HepG2 (cell line): ENCODE data around the gene TPST2. TPM values are rescaled to one million over a fixed set of nuclear protein-coding genes. Genes with fewer than 3 reads are reported as not detected.

Experiments
- ATAC-seq: fragments of 200-7000 bp; cut with Tn5 transposase; 3 replicates; pipeline ENCODE4 v1.9.1; 2020; ENCODE audit warnings: mild to moderate bottlenecking, moderate library complexity
- BruUV-seq: library from RNA; stranded (reverse); fragments of 400-500 nt; replicated peaks from 2 replicates; lab custom pipeline; 2021; lab: Mats Ljungman, UMichigan
- CTCF ChIA-PET: fragments of 300-600 bp; formaldehyde crosslinking; extraction: SDS; loops from one replicate; lab custom pipeline; 2021; ENCODE audit warnings: low total read pairs, inconsistent platforms, low intra/inter-chr PET ratio; lab: Yijun Ruan, JAX
- POLR2A ChIA-PET: fragments of 350-600 bp; sonication (Branson Sonifier 250); formaldehyde crosslinking; loops from one replicate; lab custom pipeline; 2020; ENCODE audit warnings: antibody characterized with exemption, inconsistent platforms; lab: Yijun Ruan, JAX
- DNase-seq: peaks from one replicate; pipeline ENCODE4 v3.0.0-alpha.2; 2015; ENCODE audit warnings: low spot score
- FAIRE-seq: peaks from 3 replicates; lab custom pipeline; 2011; peaks lifted over from hg19 to GRCh38; lab: Jason Lieb, UNC
- H2AFZ ChIP-seq: one replicate; pipeline ENCODE4 v1.6.1; 2011; ENCODE audit warnings: low read length, inconsistent platforms
- H3K27ac ChIP-seq: fragments of 300-600 bp; 3 replicates; pipeline ENCODE4 v1.8.0; 2011; ENCODE audit warnings: mixed run types, mild to moderate bottlenecking, mixed read lengths, low read length, inconsistent platforms; ENCODE audit not compliant: insufficient read depth; ENCODE audit errors: extremely low read length
- H3K27me3 ChIP-seq, 2 experiments: fragments of 200-600 bp in 1 of 2; 2 replicates in 1 of 2; 3 replicates in 1 of 2; pipeline versions ENCODE4 v1.6.0 to v1.8.0; 2011; ENCODE audit warnings: low read length in 2 of 2, mild to moderate bottlenecking in 2 of 2, moderate library complexity in 2 of 2, inconsistent platforms in 1 of 2; ENCODE audit not compliant: insufficient read depth in 2 of 2, control insufficient read depth in 1 of 2
- H3K36me3 ChIP-seq, 2 experiments: fragments of 200-600 bp in 1 of 2; replicated peaks in 1 of 2; 2 replicates in 1 of 2; 3 replicates in 1 of 2; pipeline versions ENCODE4 v1.5.1 to v1.8.0; 2011; ENCODE audit warnings: low read length in 2 of 2, inconsistent platforms in 1 of 2; ENCODE audit not compliant: insufficient read depth in 2 of 2, control insufficient read depth in 1 of 2
- H3K4me1 ChIP-seq: 2 replicates; pipeline ENCODE4 v1.5.1; 2012; ENCODE audit warnings: low read length, inconsistent platforms; ENCODE audit not compliant: insufficient read depth
- H3K4me2 ChIP-seq: 2 replicates; pipeline ENCODE4 v1.6.0; 2011; ENCODE audit warnings: low read depth, low read length, inconsistent platforms
- H3K4me3 ChIP-seq, 3 experiments: fragments of 200-600 bp in 1 of 3; sonication (generic), shearing (Covaris generic) in 1 of 3; replicated peaks in 1 of 3; 2 replicates each; pipeline ENCODE4 v1.5.1; 2011 to 2016; ENCODE audit warnings: low read length in 3 of 3, inconsistent platforms in 2 of 3, low read depth in 2 of 3, mild to moderate bottlenecking in 2 of 3, control low read depth in 1 of 3, mixed read lengths in 1 of 3; ENCODE audit not compliant: insufficient read depth in 1 of 3
- H3K79me2 ChIP-seq: one replicate; pipeline ENCODE4 v1.6.1; 2011; ENCODE audit warnings: low read length, inconsistent platforms; ENCODE audit not compliant: insufficient read depth
- H3K9ac ChIP-seq: 2 replicates; pipeline ENCODE4 v1.6.0; 2011; ENCODE audit warnings: mild to moderate bottlenecking, low read depth, low read length, inconsistent platforms; ENCODE audit not compliant: insufficient read depth
- H3K9me3 ChIP-seq: 2 replicates; pipeline ENCODE4 v1.5.1; 2012; ENCODE audit warnings: mild to moderate bottlenecking, low read length
- H4K20me1 ChIP-seq: 2 replicates; pipeline ENCODE4 v1.6.0; 2011; ENCODE audit warnings: inconsistent platforms, mild to moderate bottlenecking, low read length, moderate library complexity; ENCODE audit not compliant: insufficient read depth
- CBX1 ChIP-seq: IDR thresholded peaks from one replicate; pipeline ENCODE4 v1.6.1; 2016; ENCODE audit warnings: antibody characterized with exemption, low read depth
- CEBPB ChIP-seq: IDR thresholded peaks from 2 replicates; pipeline ENCODE4 v1.6.1; 2011; ENCODE audit warnings: low read depth, low read length, improper control_type of control experiment, borderline replicate concordance
- DDIT3 ChIP-seq: sonication (generic); formaldehyde crosslinking; IDR thresholded peaks from 2 replicates; pipeline ENCODE4 v1.4.0; 2020; ENCODE audit warnings: mild to moderate bottlenecking, missing genetic modification reagents
- DPF2 ChIP-seq: sonication (generic); formaldehyde crosslinking; IDR thresholded peaks from 2 replicates; pipeline ENCODE4 v1.4.0; 2020; ENCODE audit warnings: mild to moderate bottlenecking, low read depth, missing genetic modification reagents, borderline replicate concordance
- HES4 ChIP-seq: sonication (generic); formaldehyde crosslinking; IDR thresholded peaks from 2 replicates; pipeline ENCODE4 v1.9.0; 2021; ENCODE audit warnings: mild to moderate bottlenecking, missing genetic modification reagents, borderline replicate concordance
- PITX1 ChIP-seq: sonication (generic); formaldehyde crosslinking; IDR thresholded peaks from 2 replicates; pipeline ENCODE4 v1.5.1; 2020; ENCODE audit warnings: mild to moderate bottlenecking, missing genetic modification reagents
- SMYD3 ChIP-seq: sonication (generic); formaldehyde crosslinking; IDR thresholded peaks from 2 replicates; pipeline ENCODE4 v1.8.1; 2023; ENCODE audit warnings: mild to moderate bottlenecking, missing genetic modification reagents
- SRSF1 ChIP-seq: fragments of 200-400 bp; formaldehyde crosslinking; optimal IDR thresholded peaks from 2 replicates; pipeline ENCODE3; 2017; ENCODE audit warnings: mild to moderate bottlenecking, low read depth, low read length, moderate library complexity
- WIZ ChIP-seq: sonication (generic); formaldehyde crosslinking; IDR thresholded peaks from 2 replicates; pipeline ENCODE4 v1.5.1; 2020; ENCODE audit warnings: mild to moderate bottlenecking, missing genetic modification reagents
- YY1 ChIP-seq: IDR thresholded peaks from 2 replicates; pipeline ENCODE4 v1.6.1; 2011; ENCODE audit warnings: low read length, low read depth, moderate library complexity, mild to moderate bottlenecking; ENCODE audit not compliant: insufficient read depth, insufficient replicate concordance
- ZBTB25 ChIP-seq: IDR thresholded peaks from 2 replicates; pipeline ENCODE4 v1.6.1; 2018; ENCODE audit warnings: missing genetic modification reagents
- ZNF224 ChIP-seq: sonication (generic); formaldehyde crosslinking; IDR thresholded peaks from 2 replicates; pipeline ENCODE4 v1.5.0; 2020; ENCODE audit warnings: mild to moderate bottlenecking, missing genetic modification reagents
- ZNF484 ChIP-seq: sonication (generic); formaldehyde crosslinking; IDR thresholded peaks from 2 replicates; pipeline ENCODE4 v1.5.1; 2020; ENCODE audit warnings: mild to moderate bottlenecking, low read depth, missing genetic modification reagents, borderline replicate concordance
- ZNF616 ChIP-seq: sonication (generic); formaldehyde crosslinking; IDR thresholded peaks from 2 replicates; pipeline ENCODE4 v1.5.0; 2020; ENCODE audit warnings: low read depth, mild to moderate bottlenecking, missing genetic modification reagents
- ZNF839 ChIP-seq: sonication (generic); formaldehyde crosslinking; IDR thresholded peaks from 2 replicates; pipeline ENCODE4 v1.4.0; 2020; ENCODE audit warnings: missing genetic modification reagents, mild to moderate bottlenecking, borderline replicate concordance
- ZSCAN30 ChIP-seq: sonication (generic); formaldehyde crosslinking; IDR thresholded peaks from 2 replicates; pipeline ENCODE4 v1.5.0; 2020; ENCODE audit warnings: mild to moderate bottlenecking, missing genetic modification reagents
- WGBS: methylation state at CpG from one replicate; pipeline ENCODE4 v1.1.6; 2017; ENCODE audit warnings: low lambda C conversion rate; 5-methylcytosine and 5-hydroxymethylcytosine counted together
- in situ Hi-C: cut with HindIII; loops from 2 replicates; pipeline ENCODE4 v1.10.0; 2017; ENCODE audit warnings: low pct_unique_long_range_greater_than_20kb; ENCODE audit not compliant: extremely low pct_ligation_motif_present
- intact Hi-C: fragments of 100-400 bp; cut with micrococcal nuclease; formaldehyde crosslinking; loops from one replicate; pipeline ENCODE4 v1.10.0; 2022; ENCODE audit not compliant: unreplicated experiment
- polyA plus RNA-seq, 8 experiments: library from polyadenylated mRNA; depleted of rRNA in 3 of 8; stranded (reverse) in 7 of 8; unstranded in 1 of 8; fragments of >200 nt; fragmentation: Illumina TruSeq in 4 of 8; extraction: Trizol in 4 of 8; gene quantifications; 2 replicates each; pipeline versions ENCODE4 v1.2.1 to v1.2.3, GENCODE V29; 2011 to 2016; ENCODE audit warnings: low read depth in 4 of 8, missing spikeins in 1 of 8, mixed read lengths in 1 of 8; ENCODE audit not compliant: insufficient read depth in 1 of 8
- total RNA-seq, 5 experiments: library from RNA; depleted of rRNA; stranded (reverse); fragments of >200 nt; fragmentation: Illumina TruSeq; extraction: Trizol; gene quantifications; 2 replicates each; pipeline ENCODE4 v1.2.3, GENCODE V29; 2016; ENCODE audit warnings: low read depth in 1 of 5
- TF ChIP-seq, protein P1 (sequence below): IDR thresholded peaks from 2 replicates; pipeline ENCODE4 v1.6.1; 2016; ENCODE audit warnings: low read depth
- TF ChIP-seq, protein P2 (sequence below): sonication (generic); formaldehyde crosslinking; IDR thresholded peaks from 2 replicates; pipeline ENCODE4 v1.4.0; 2020; ENCODE audit warnings: missing genetic modification reagents

TPST2 gene
- total and polyA plus RNA-seq, 2 of the 13 experiments (the other 11 are each of a cell fraction or from before 2014, with no cell fraction given): 15.2 to 23.8 TPM

DNA sequence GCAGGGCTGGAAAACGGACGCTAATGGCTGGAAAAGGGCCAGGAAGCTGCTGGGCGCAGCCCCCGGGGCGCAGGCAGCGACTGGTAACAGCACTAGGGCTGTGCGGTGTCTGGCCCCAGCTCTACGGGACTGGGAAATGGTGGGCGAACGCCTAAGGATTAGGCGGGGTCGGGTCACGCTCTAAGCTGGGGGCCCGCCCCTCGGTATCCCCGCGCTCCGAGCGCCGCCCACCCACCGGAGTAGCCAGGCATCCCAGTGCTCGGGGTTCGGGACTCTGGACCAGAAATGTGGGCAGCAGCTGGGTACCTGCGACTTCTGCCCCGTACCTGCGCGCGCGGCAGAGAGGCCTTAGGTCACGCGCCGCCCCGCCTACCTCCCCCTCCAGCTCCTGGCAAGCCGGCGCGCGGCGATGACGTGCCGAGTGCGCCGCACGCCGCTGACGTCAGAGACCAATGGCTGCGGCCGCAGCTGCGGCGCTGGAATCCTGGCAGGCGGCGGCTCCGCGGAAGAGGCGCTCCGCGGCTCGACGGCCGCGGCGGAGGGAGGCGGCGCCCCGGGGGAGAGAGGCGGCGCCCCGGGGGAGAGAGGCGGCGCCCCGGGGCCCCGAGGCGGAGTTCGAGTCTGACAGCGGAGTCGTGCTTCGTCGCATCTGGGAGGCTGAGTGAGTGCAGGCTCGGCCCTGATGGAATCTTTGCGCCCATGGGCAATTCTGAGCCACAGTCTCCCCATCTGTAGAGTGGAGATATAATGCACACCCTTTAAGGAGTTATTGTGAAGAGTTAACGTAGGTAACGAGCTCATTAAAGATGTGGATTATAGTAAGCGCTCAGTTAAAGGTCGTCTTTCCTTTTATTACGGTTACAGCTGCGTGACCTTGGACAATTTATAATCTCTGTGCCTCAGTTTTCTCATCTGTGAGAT lies 106.2 kb downstream of the TPST2 start, which contains the start of the genes HPS4 and SRRD:
Gene HPS4, minus strand, starts transcription at position 345 of the 921 bp plus-strand sequence. CDS start 2,021 bp downstream, outside the sequence.
Gene SRRD, plus strand, starts transcription at position 439 of the 921 bp plus-strand sequence. Its CDS starts 14 bp downstream, at position 453.
- Histone ChIP-seq H3K4me2 (peak within 1 kb of the TSS; percentile 93), H3K4me1 (peaks cover 70% of the 10 kb centered on the region), H4K20me1 (no peaks in the 10 kb centered on the region), H3K27me3 (no peaks in the 10 kb centered on the region; a peak in 1 of 5 replicates), H3K79me2 (peaks cover 64% of the 10 kb centered on the region), H3K9ac (peak within 1 kb of the TSS; percentile 95), H3K36me3 (peaks cover 5 to 14% of the 10 kb centered on the region in 2 experiments), H2AFZ (no peak within 1 kb of the TSS), H3K4me3 (peak within 1 kb of the TSS; percentile 79 to 94 (median 91)), H3K9me3 (no peaks in the 10 kb centered on the region), H3K27ac (peak within 1 kb of the TSS; percentile 91)
- ChIA-PET CTCF (no interaction called here), POLR2A (interaction anchor here (0.9 to 3.4 kb wide), 15 partner anchors 8 to 103 kb away, joined by 3 to 27 read pairs (median 3); partner anchors contain the start of gene TFIP11)
- DNase-seq (peak; percentile 77), FAIRE-seq (no peak), ATAC-seq (peak; percentile 87)
- no TSS peak for BruUV-seq
- WGBS: 1% methylated on average over 8 of the region's 85 CpGs
- intact Hi-C loops: no loop called here
- in situ Hi-C loops: no loop called here
- TF ChIP-seq HES4 (CRISPR knock-in tag) (0 out of 2 replicates have a peak, but pooled peaks have one; percentile 42), ZNF839 (CRISPR knock-in tag) (peak; percentile 85; the same call in 1 of the 2 replicates), YY1 (peak; percentile 97), CBX1 (peak; percentile 45), SRSF1 (peak; percentile 81), ZNF224 (CRISPR knock-in tag) (peak; percentile 81; the same call in 1 of the 2 replicates), ZSCAN30 (CRISPR knock-in tag) (no peak), DDIT3 (CRISPR knock-in tag) (no peak), DPF2 (CRISPR knock-in tag) (no peak), ZNF616 (CRISPR knock-in tag) (peak; percentile 67; the same call in 1 of the 2 replicates), CEBPB (no peak), PITX1 (CRISPR knock-in tag) (peak; percentile 89), ZNF484 (CRISPR knock-in tag) (no peak), ZBTB25 (peak; percentile 92), WIZ (CRISPR knock-in tag) (no peak), SMYD3 (CRISPR knock-in tag) (peak; percentile 44; the same call in 1 of the 2 replicates)
- TF ChIP-seq, protein P1, sequence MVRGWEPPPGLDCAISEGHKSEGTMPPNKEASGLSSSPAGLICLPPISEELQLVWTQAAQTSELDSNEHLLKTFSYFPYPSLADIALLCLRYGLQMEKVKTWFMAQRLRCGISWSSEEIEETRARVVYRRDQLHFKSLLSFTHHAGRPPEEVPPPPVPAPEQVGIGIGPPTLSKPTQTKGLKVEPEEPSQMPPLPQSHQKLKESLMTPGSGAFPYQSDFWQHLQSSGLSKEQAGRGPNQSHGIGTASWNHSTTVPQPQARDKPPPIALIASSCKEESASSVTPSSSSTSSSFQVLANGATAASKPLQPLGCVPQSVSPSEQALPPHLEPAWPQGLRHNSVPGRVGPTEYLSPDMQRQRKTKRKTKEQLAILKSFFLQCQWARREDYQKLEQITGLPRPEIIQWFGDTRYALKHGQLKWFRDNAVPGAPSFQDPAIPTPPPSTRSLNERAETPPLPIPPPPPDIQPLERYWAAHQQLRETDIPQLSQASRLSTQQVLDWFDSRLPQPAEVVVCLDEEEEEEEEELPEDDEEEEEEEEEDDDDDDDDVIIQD (CRISPR knock-in tag): peak; percentile 40; the same call in 1 of the 2 replicates
- TF ChIP-seq, protein P2, sequence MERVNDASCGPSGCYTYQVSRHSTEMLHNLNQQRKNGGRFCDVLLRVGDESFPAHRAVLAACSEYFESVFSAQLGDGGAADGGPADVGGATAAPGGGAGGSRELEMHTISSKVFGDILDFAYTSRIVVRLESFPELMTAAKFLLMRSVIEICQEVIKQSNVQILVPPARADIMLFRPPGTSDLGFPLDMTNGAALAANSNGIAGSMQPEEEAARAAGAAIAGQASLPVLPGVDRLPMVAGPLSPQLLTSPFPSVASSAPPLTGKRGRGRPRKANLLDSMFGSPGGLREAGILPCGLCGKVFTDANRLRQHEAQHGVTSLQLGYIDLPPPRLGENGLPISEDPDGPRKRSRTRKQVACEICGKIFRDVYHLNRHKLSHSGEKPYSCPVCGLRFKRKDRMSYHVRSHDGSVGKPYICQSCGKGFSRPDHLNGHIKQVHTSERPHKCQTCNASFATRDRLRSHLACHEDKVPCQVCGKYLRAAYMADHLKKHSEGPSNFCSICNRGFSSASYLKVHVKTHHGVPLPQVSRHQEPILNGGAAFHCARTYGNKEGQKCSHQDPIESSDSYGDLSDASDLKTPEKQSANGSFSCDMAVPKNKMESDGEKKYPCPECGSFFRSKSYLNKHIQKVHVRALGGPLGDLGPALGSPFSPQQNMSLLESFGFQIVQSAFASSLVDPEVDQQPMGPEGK (CRISPR knock-in tag): peak; percentile 70; the same call in 1 of the 2 replicates
